CD4-positive, alpha-beta T cell (primary cell): ENCODE data around the gene STAB2. TPM values are rescaled to one million over a fixed set of nuclear protein-coding genes. Genes with fewer than 3 reads are reported as not detected.

Source experiments
- ATAC-seq: fragments of 200-7000 bp; cut with Tn5 transposase; one replicate; pipeline ENCODE4 v1.10.0; 2022; ENCODE audit warnings: mild to moderate bottlenecking; ENCODE audit not compliant: poor library complexity
- CTCF ChIA-PET: fragments of 350-600 bp; sonication (Branson Sonifier 250); formaldehyde crosslinking; loops from one replicate; lab custom pipeline; 2021; ENCODE audit warnings: antibody characterized with exemption, inconsistent platforms; lab: Charles Lee
- POLR2A ChIA-PET: fragments of 350-600 bp; sonication (Branson Sonifier 250); formaldehyde crosslinking; loops from one replicate; lab custom pipeline; 2021; ENCODE audit warnings: antibody characterized with exemption, inconsistent platforms; lab: Charles Lee
- DNase-seq, 14 experiments: peaks; one replicate each; pipeline ENCODE4 v3.0.0-alpha.2; 2013 to 2020; ENCODE audit warnings: mixed read lengths in 2 of 14
- H3K27ac ChIP-seq, 2 donors: one replicate each; pipeline versions ENCODE4 v1.5.1 to v1.7.0; 2013; ENCODE audit warnings: low read length in 2 of 2, low read depth in 1 of 2, mild to moderate bottlenecking in 1 of 2
- H3K27me3 ChIP-seq, 2 experiments: 1 replicate in 1 of 2; 2 replicates in 1 of 2; pipeline versions ENCODE4 v1.6.1 to v1.7.0; 2013; ENCODE audit warnings: low read length in 2 of 2, control low read depth in 1 of 2, mild to moderate bottlenecking in 1 of 2, moderate library complexity in 1 of 2; ENCODE audit not compliant: insufficient read depth in 2 of 2, control insufficient read depth in 1 of 2
- H3K36me3 ChIP-seq: one replicate; pipeline ENCODE4 v1.6.1; 2013; ENCODE audit warnings: low read length, control low read depth; ENCODE audit not compliant: insufficient read depth
- H3K4me1 ChIP-seq: one replicate; pipeline ENCODE4 v1.6.1; 2013; ENCODE audit warnings: low read length, control low read depth; ENCODE audit not compliant: insufficient read depth
- H3K4me3 ChIP-seq: one replicate; pipeline ENCODE4 v1.5.1; 2013; ENCODE audit warnings: mild to moderate bottlenecking, low read length, moderate library complexity
- H3K9me3 ChIP-seq, 2 experiments: 1 replicate in 1 of 2; 2 replicates in 1 of 2; pipeline versions ENCODE4 v1.6.1 to v1.7.0; 2013; ENCODE audit warnings: low read length in 2 of 2, mild to moderate bottlenecking in 2 of 2, control low read depth in 1 of 2, moderate library complexity in 1 of 2; ENCODE audit not compliant: control insufficient read depth in 1 of 2, insufficient read depth in 1 of 2
- H3K27ac Mint-ChIP-seq: one replicate; pipeline ENCODE4 v1.8.0; 2020; ENCODE audit warnings: mixed read lengths
- H3K27me3 Mint-ChIP-seq: one replicate; pipeline ENCODE4 v1.8.0; 2021; ENCODE audit warnings: mixed read lengths
- H3K36me3 Mint-ChIP-seq: one replicate; pipeline ENCODE4 v1.8.0; 2021; ENCODE audit warnings: low read depth, mixed read lengths
- H3K4me1 Mint-ChIP-seq: one replicate; pipeline ENCODE4 v1.8.0; 2021; ENCODE audit warnings: low read depth, mixed read lengths
- H3K4me3 Mint-ChIP-seq: one replicate; pipeline ENCODE4 v1.8.0; 2020; ENCODE audit warnings: mild to moderate bottlenecking, mixed read lengths
- H3K9me3 Mint-ChIP-seq: one replicate; pipeline ENCODE4 v1.8.0; 2020; ENCODE audit warnings: mixed read lengths
- CTCF ChIP-seq: fragments of 200-600 bp; IDR thresholded peaks from one replicate; pipeline ENCODE4 v1.8.0; 2022; ENCODE audit warnings: antibody characterized with exemption, mild to moderate bottlenecking
- intact Hi-C, 2 experiments: fragments of 100-400 bp; cut with DNase I in 1 of 2; cut with micrococcal nuclease in 1 of 2; formaldehyde crosslinking; loops; one replicate each; pipeline versions ENCODE4 v1.15.1 to v1.9.0; 2023 to 2025; cut with DNase I, micrococcal nuclease
- total RNA-seq, 174 experiments: library from RNA in 2 of 174; stranded (reverse) in 2 of 174; gene quantifications; one replicate each; pipeline ENCODE4 v1.2.3 and lab custom pipeline; 2021 to 2026

The STAB2 gene
- total RNA-seq, 2 experiments from 2014 or later: not detected

GRCh38 chr12:103725398-103725797 lies 138.3 kb downstream of the STAB2 start:
- no peaks in the 10 kb centered on the region for H3K4me1 Mint-ChIP-seq
- H3K4me3 ChIP-seq: no peak overlapping the region
- H3K36me3 Mint-ChIP-seq: no peaks in the 10 kb centered on the region
- H3K36me3 ChIP-seq: no peaks in the 10 kb centered on the region
- H3K4me3 Mint-ChIP-seq: no peak overlapping the region
- H3K27me3 ChIP-seq: peaks cover 0 to 3% of the 10 kb centered on the region in 2 experiments
- ChIA-PET POLR2A (no interaction called here), CTCF (no interaction called here)
- no peak for TF ChIP-seq CTCF
- H3K9me3 Mint-ChIP-seq: no peaks in the 10 kb centered on the region
- DNase-seq (no peak), ATAC-seq (no peak)
- intact Hi-C loops: no loop called here
- no peaks in the 10 kb centered on the region for H3K9me3 ChIP-seq
- no peaks in the 10 kb centered on the region for H3K27me3 Mint-ChIP-seq
- H3K27ac Mint-ChIP-seq: no peak overlapping the region
- H3K4me1 ChIP-seq: no peaks in the 10 kb centered on the region
- no peak overlapping the region for H3K27ac ChIP-seq

GRCh38 chr12:103727638-103728037 lies 140.6 kb downstream of the STAB2 start:
- ATAC-seq (no peak), DNase-seq (no peak)
- Mint-ChIP-seq H3K9me3 (peaks cover 2% of the 10 kb centered on the region), H3K36me3 (no peaks in the 10 kb centered on the region), H3K4me3 (no peak overlapping the region), H3K4me1 (no peaks in the 10 kb centered on the region), H3K27ac (no peak overlapping the region), H3K27me3 (no peaks in the 10 kb centered on the region)
- no peaks in the 10 kb centered on the region for H3K27me3 ChIP-seq
- H3K9me3 ChIP-seq: peaks cover 0 to 4% of the 10 kb centered on the region in 2 experiments
- H3K36me3 ChIP-seq: no peaks in the 10 kb centered on the region
- no peak overlapping the region for H3K27ac ChIP-seq
- intact Hi-C loops: no loop called here
- no peaks in the 10 kb centered on the region for H3K4me1 ChIP-seq
- CTCF ChIA-PET: no interaction called here
- POLR2A ChIA-PET: no interaction called here
- TF ChIP-seq CTCF: no peak
- H3K4me3 ChIP-seq: no peak overlapping the region

GRCh38 chr12:103728323-103728722 lies 141.2 kb downstream of the STAB2 start:
- H3K4me1 Mint-ChIP-seq: no peaks in the 10 kb centered on the region
- H3K27me3 Mint-ChIP-seq: no peaks in the 10 kb centered on the region
- Histone ChIP-seq H3K36me3 (no peaks in the 10 kb centered on the region), H3K4me1 (no peaks in the 10 kb centered on the region), H3K27ac (no peak overlapping the region), H3K9me3 (peaks cover 0 to 4% of the 10 kb centered on the region in 2 experiments), H3K4me3 (no peak overlapping the region), H3K27me3 (no peaks in the 10 kb centered on the region)
- DNase-seq: no peak
- no peak for ATAC-seq
- H3K36me3 Mint-ChIP-seq: no peaks in the 10 kb centered on the region
- ChIA-PET POLR2A (no interaction called here), CTCF (no interaction called here)
- intact Hi-C loops: no loop called here
- H3K4me3 Mint-ChIP-seq: no peak overlapping the region
- TF ChIP-seq CTCF: no peak
- H3K27ac Mint-ChIP-seq: no peak overlapping the region
- H3K9me3 Mint-ChIP-seq: peaks cover 2% of the 10 kb centered on the region
